Gastroesophageal sphincter (tissue), 3 donors: ENCODE data around the gene ITPKB.
"Not testable (repeated sequence)": the region's sequence is repeated elsewhere in the genome, so short reads cannot be mapped to it uniquely, and the experiment has no call there.

Experiments
- CTCF ChIP-seq, 4 experiments: fragments of 200-600 bp in 2 of 4; fragments of 450-650 bp in 2 of 4; sonication (generic) in 1 of 4; IDR thresholded peaks; one replicate each; pipeline ENCODE4 v1.5.1; 2017 to 2019; ENCODE audit warnings: antibody characterized with exemption in 4 of 4, mild to moderate bottlenecking in 2 of 4, moderate library complexity in 2 of 4
- EP300 ChIP-seq: sonication (generic); formaldehyde crosslinking; IDR thresholded peaks from one replicate; pipeline ENCODE4 v1.6.1; 2017; ENCODE audit warnings: antibody characterized with exemption, mild to moderate bottlenecking
- POLR2A ChIP-seq, 2 donors: fragments of 450-650 bp; IDR thresholded peaks; one replicate each; pipeline ENCODE4 v1.6.1; 2017; ENCODE audit warnings: antibody characterized with exemption in 2 of 2, mild to moderate bottlenecking in 2 of 2, moderate library complexity in 1 of 2
- POLR2AphosphoS5 ChIP-seq: sonication (generic); formaldehyde crosslinking; IDR thresholded peaks from one replicate; pipeline ENCODE4 v1.6.1; 2017; ENCODE audit warnings: antibody characterized with exemption

- TF ChIP-seq POLR2A (IDR thresholded peaks at IDR 0.05); CTCF (IDR thresholded peaks at IDR 0.05); POLR2AphosphoS5; EP300: not testable (repeated sequence)
These were observed 127.1 kb downstream of the ITPKB start for GRCh38 chr1:226611980-226612379.
